GM18867 (cell line): ENCODE measurements around the gene TAF3.
"Not testable (repeated sequence)": the region's sequence is repeated elsewhere in the genome, so short reads cannot be mapped to it uniquely, and the experiment has no call there.

Experiments
- ATAC-seq: cut with Tn5 transposase; IDR thresholded peaks from one replicate; pipeline ENCODE4 v1.9.1; 2021; ENCODE audit warnings: mild to moderate bottlenecking, moderate library complexity; ENCODE audit not compliant: unreplicated experiment

The TAF3 gene

GRCh38 chr10:8023851-8024250 lies 205.5 kb downstream of the TAF3 start:
- ATAC-seq: no peak

- no peak for ATAC-seq
Measured at GRCh38 chr10:8026349-8027259, 208.3 kb downstream of the TAF3 start.

- not testable (repeated sequence) for ATAC-seq
Measured at GRCh38 chr10:8031211-8031610, 212.9 kb downstream of the TAF3 start.

GRCh38 chr10:8032558-8032957 lies 214.3 kb downstream of the TAF3 start:
- no peak for ATAC-seq

GRCh38 chr10:8033812-8034465 lies 215.6 kb downstream of the TAF3 start:
- no peak for ATAC-seq

GRCh38 chr10:8034466-8035005 lies 216.2 kb downstream of the TAF3 start:
- ATAC-seq: no peak

- no peak for ATAC-seq
Measured at GRCh38 chr10:8035006-8035640, 216.8 kb downstream of the TAF3 start.

- no peak for ATAC-seq
Measured at GRCh38 chr10:8035641-8036470, 217.6 kb downstream of the TAF3 start.

GRCh38 chr10:8036506-8037198 lies 218.3 kb downstream of the TAF3 start:
- no peak for ATAC-seq

- no peak for ATAC-seq
Measured at GRCh38 chr10:8037199-8037801, 219.0 kb downstream of the TAF3 start.

GRCh38 chr10:8037941-8038894 lies 219.9 kb downstream of the TAF3 start:
- no peak for ATAC-seq

- no peak for ATAC-seq
Measured at GRCh38 chr10:8039321-8039881, 221.1 kb downstream of the TAF3 start.

- ATAC-seq: no peak
Measured at GRCh38 chr10:8040651-8041050, 222.3 kb downstream of the TAF3 start.

GRCh38 chr10:8041284-8041991 lies 223.1 kb downstream of the TAF3 start:
- ATAC-seq: no peak

- ATAC-seq: no peak
Measured at GRCh38 chr10:8041992-8042720, 223.9 kb downstream of the TAF3 start.

- no peak for ATAC-seq
Measured at GRCh38 chr10:8042721-8043568, 224.6 kb downstream of the TAF3 start.
